Mesodermal cell (in vitro differentiated cells): ENCODE data around the gene VPS11.
"Not testable (repeated sequence)": the region's sequence is repeated elsewhere in the genome, so short reads cannot be mapped to it uniquely, and the experiment has no call there.

Source experiments
- H3K27ac ChIP-seq: 2 replicates; pipeline ENCODE4 v1.7.0; 2013; ENCODE audit warnings: mild to moderate bottlenecking, low read depth, low read length, moderate library complexity; ENCODE audit not compliant: severe bottlenecking
- H3K36me3 ChIP-seq: 2 replicates; pipeline ENCODE4 v1.7.1; 2013; ENCODE audit warnings: mild to moderate bottlenecking, low read length, moderate library complexity; ENCODE audit not compliant: control insufficient read depth, insufficient read depth
- H3K4me1 ChIP-seq: one replicate; pipeline ENCODE4 v1.7.1; 2013; ENCODE audit warnings: mild to moderate bottlenecking, low read length; ENCODE audit not compliant: insufficient read depth, control insufficient read depth, poor library complexity, severe bottlenecking
- H3K4me3 ChIP-seq: 2 replicates; pipeline ENCODE4 v1.7.0; 2013; ENCODE audit warnings: low read length, control low read depth, mild to moderate bottlenecking; ENCODE audit not compliant: insufficient read depth, poor library complexity, severe bottlenecking; ENCODE audit errors: extremely low read depth
- H3K9me3 ChIP-seq: 2 replicates; pipeline ENCODE4 v1.7.1; 2013; ENCODE audit warnings: mild to moderate bottlenecking, low read length, moderate library complexity; ENCODE audit not compliant: control insufficient read depth
- WGBS, 2 experiments: methylation state at CpG; one replicate each; pipeline ENCODE4 v1.1.5; 2013; ENCODE audit warnings: missing lambda C conversion rate in 2 of 2; ENCODE audit not compliant: insufficient coverage in 2 of 2; 5-methylcytosine and 5-hydroxymethylcytosine counted together

VPS11 gene

GRCh38 chr11:119026970-119027369 lies 40.6 kb upstream of the VPS11 start:
- Histone ChIP-seq H3K9me3 (no peaks in the 10 kb centered on the region), H3K27ac (no peak overlapping the region), H3K4me3 (no peak overlapping the region), H3K4me1 (peaks cover 36% of the 10 kb centered on the region), H3K36me3 (peaks cover 61% of the 10 kb centered on the region)
- 89% methylated on average over 1 of the region's 2 CpGs; no CpG with 5 or more reads in 1 of the 2 experiments for WGBS, 2 experiments

- peaks cover 53% of the 10 kb centered on the region for H3K36me3 ChIP-seq
- H3K4me3 ChIP-seq, result no peak overlapping the region
- WGBS, 2 experiments, result 76 to 87% methylated on average over 4 to 8 of the region's 9 CpGs
- H3K27ac ChIP-seq, result no peak overlapping the region
- H3K9me3 ChIP-seq, result no peaks in the 10 kb centered on the region
- H3K4me1 ChIP-seq, result peaks cover 35% of the 10 kb centered on the region
Observed at GRCh38 chr11:119027561-119028345, 39.9 kb upstream of the VPS11 start.

- Histone ChIP-seq H3K27ac (no peak overlapping the region), H3K4me3 (no peak overlapping the region), H3K36me3 (peaks cover 47% of the 10 kb centered on the region), H3K4me1 (peaks cover 28% of the 10 kb centered on the region), H3K9me3 (no peaks in the 10 kb centered on the region)
- 79 to 86% methylated on average over 9 of the region's 9 CpGs for WGBS, 2 experiments
Observed at GRCh38 chr11:119028346-119029068, 39.1 kb upstream of the VPS11 start.

- Histone ChIP-seq H3K9me3 (no peaks in the 10 kb centered on the region), H3K36me3 (peaks cover 42% of the 10 kb centered on the region), H3K4me3 (peak overlapping the region; percentile 79), H3K4me1 (peaks cover 23% of the 10 kb centered on the region), H3K27ac (no peak overlapping the region)
- WGBS, 2 experiments, result 72 to 100% methylated on average over 1 of the region's 1 CpG
Observed at GRCh38 chr11:119029069-119029339, 38.6 kb upstream of the VPS11 start.

GRCh38 chr11:119029340-119030028 lies 38.1 kb upstream of the VPS11 start:
- Histone ChIP-seq H3K36me3 (peaks cover 37% of the 10 kb centered on the region), H3K4me1 (peaks cover 18% of the 10 kb centered on the region), H3K9me3 (no peaks in the 10 kb centered on the region), H3K4me3 (peak overlapping the region; percentile 79), H3K27ac (no peak overlapping the region)
- WGBS, 2 experiments, result 66 to 77% methylated on average over 4 to 6 of the region's 10 CpGs

- H3K27ac ChIP-seq, result no peak overlapping the region
- WGBS, 2 experiments, result 2 to 3% methylated on average over 13 of the region's 13 CpGs
Observed at GRCh38 chr11:119030029-119030328, 37.6 kb upstream of the VPS11 start.

GRCh38 chr11:119030329-119031047 lies 37.1 kb upstream of the VPS11 start, which contains the start of gene SLC37A4:
TSS of gene SLC37A4 (minus strand) at chr11:119030877.
- Histone ChIP-seq H3K4me3 (peak within 1 kb of the TSS; percentile 79), H3K27ac (no peak within 1 kb of the TSS), H3K4me1 (peaks cover 13% of the 10 kb centered on the region), H3K9me3 (no peaks in the 10 kb centered on the region), H3K36me3 (peaks cover 27% of the 10 kb centered on the region)
- 0% methylated on average over 55 to 57 of the region's 67 CpGs for WGBS, 2 experiments

More at GRCh38 chr11:119030029-119030328, 37.6 kb upstream of the VPS11 start:
- Histone ChIP-seq H3K4me1 (peaks cover 13% of the 10 kb centered on the region), H3K4me3 (peak overlapping the region; percentile 79), H3K36me3 (peaks cover 32% of the 10 kb centered on the region), H3K9me3 (no peaks in the 10 kb centered on the region)

GRCh38 chr11:119031912-119032280 lies 35.7 kb upstream of the VPS11 start:
- peaks cover 13% of the 10 kb centered on the region for H3K4me1 ChIP-seq
- WGBS, 2 experiments, result 89 to 94% methylated on average over 7 to 8 of the region's 9 CpGs

GRCh38 chr11:119033421-119033820 lies 34.2 kb upstream of the VPS11 start:
- H3K4me1 ChIP-seq, result peaks cover 13% of the 10 kb centered on the region
- WGBS, 2 experiments, result 57 to 90% methylated on average over 1 to 3 of the region's 10 CpGs
- H3K9me3 ChIP-seq, H3K36me3 ChIP-seq, H3K4me3 ChIP-seq, H3K27ac ChIP-seq: not testable (repeated sequence)

More at GRCh38 chr11:119031912-119032280, 35.7 kb upstream of the VPS11 start:
- H3K9me3 ChIP-seq, result no peaks in the 10 kb centered on the region
- H3K4me3 ChIP-seq, result no peak overlapping the region
- peaks cover 13% of the 10 kb centered on the region for H3K36me3 ChIP-seq
- H3K27ac ChIP-seq, result no peak overlapping the region

GRCh38 chr11:119034813-119035212 lies 32.8 kb upstream of the VPS11 start:
- H3K4me3 ChIP-seq, result no peak overlapping the region
- no peak overlapping the region for H3K27ac ChIP-seq
- H3K4me1 ChIP-seq, result peaks cover 3% of the 10 kb centered on the region
- no peaks in the 10 kb centered on the region for H3K9me3 ChIP-seq
- 86 to 90% methylated on average over 1 to 2 of the region's 3 CpGs for WGBS, 2 experiments
- no peaks in the 10 kb centered on the region for H3K36me3 ChIP-seq
